T-cell (primary cell): ENCODE data around the gene PPP2R2B. TPM values are rescaled to one million over a fixed set of nuclear protein-coding genes. Genes with fewer than 3 reads are reported as not detected.

Experiments
- ATAC-seq, 4 experiments: fragments of 200-7000 bp in 3 of 4; fragments of 150-1000 bp in 1 of 4; cut with Tn5 transposase; replicated peaks in 1 of 4; 1 replicate in 3 of 4; 2 replicates in 1 of 4; pipeline ENCODE4 v1.10.0; 2021; ENCODE audit warnings: moderate library complexity in 3 of 4, mild to moderate bottlenecking in 2 of 4, moderate number of reproducible peaks in 1 of 4
- CTCF ChIA-PET, 2 donors: fragments of 300-600 bp; sonication (Branson Sonifier 250); formaldehyde crosslinking; loops; one replicate each; lab custom pipeline; 2022; ENCODE audit warnings: antibody characterized with exemption in 2 of 2; lab: Charles Lee
- POLR2A ChIA-PET, 2 donors: fragments of 300-600 bp; sonication (Branson Sonifier 250); formaldehyde crosslinking; loops; one replicate each; lab custom pipeline; 2022; ENCODE audit warnings: antibody characterized with exemption in 2 of 2; lab: Charles Lee
- DNase-seq, 35 experiments: peaks; one replicate each; pipeline versions ENCODE4 v3.0.0 to v3.0.0-alpha.2; 2013 to 2023
- H3K27ac ChIP-seq: one replicate; pipeline ENCODE4 v1.5.1; 2013; ENCODE audit warnings: low read length
- H3K27me3 ChIP-seq, 2 experiments: replicated peaks in 1 of 2; 1 replicate in 1 of 2; 2 replicates in 1 of 2; pipeline versions ENCODE4 v1.6.1 to v1.7.0; 2013; ENCODE audit warnings: low read length in 1 of 2, mixed read lengths in 1 of 2; ENCODE audit not compliant: control insufficient read depth in 2 of 2, insufficient read depth in 2 of 2; ENCODE audit errors: extremely low read depth in 1 of 2
- H3K36me3 ChIP-seq, 2 donors: 1 replicate in 1 of 2; 2 replicates in 1 of 2; pipeline versions ENCODE4 v1.6.1 to v1.7.0; 2013; ENCODE audit warnings: low read length in 1 of 2; ENCODE audit not compliant: control insufficient read depth in 2 of 2, insufficient read depth in 1 of 2; ENCODE audit errors: extremely low read depth in 1 of 2
- H3K4me1 ChIP-seq, 2 experiments: 1 replicate in 1 of 2; 2 replicates in 1 of 2; pipeline versions ENCODE4 v1.6.1 to v1.7.0; 2013; ENCODE audit warnings: low read length in 2 of 2, mixed read lengths in 1 of 2; ENCODE audit not compliant: insufficient read depth in 2 of 2, control insufficient read depth in 1 of 2; ENCODE audit errors: extremely low read depth in 1 of 2
- H3K4me3 ChIP-seq, 2 donors: 1 replicate in 1 of 2; 2 replicates in 1 of 2; pipeline versions ENCODE4 v1.5.1 to v1.7.0; 2013; ENCODE audit warnings: mild to moderate bottlenecking in 2 of 2, low read length in 1 of 2, moderate library complexity in 1 of 2; ENCODE audit not compliant: control insufficient read depth in 1 of 2; ENCODE audit errors: extremely low read depth in 1 of 2
- H3K9me3 ChIP-seq: 2 replicates; pipeline ENCODE4 v1.7.0; 2013
- H3K27ac Mint-ChIP-seq, 2 donors: one replicate each; pipeline ENCODE4 v1.8.0; 2020 to 2021; ENCODE audit warnings: mild to moderate bottlenecking in 2 of 2, mixed read lengths in 2 of 2
- H3K27me3 Mint-ChIP-seq, 2 donors: one replicate each; pipeline ENCODE4 v1.8.0; 2021 to 2022; ENCODE audit warnings: mixed read lengths in 2 of 2
- H3K36me3 Mint-ChIP-seq: one replicate; pipeline ENCODE4 v1.8.0; 2021; ENCODE audit warnings: mixed read lengths
- H3K4me1 Mint-ChIP-seq, 3 donors: one replicate each; pipeline ENCODE4 v1.8.0; 2020 to 2022; ENCODE audit warnings: mixed read lengths in 3 of 3, mild to moderate bottlenecking in 1 of 3
- H3K4me3 Mint-ChIP-seq, 3 donors: one replicate each; pipeline ENCODE4 v1.8.0; 2020 to 2022; ENCODE audit warnings: mild to moderate bottlenecking in 3 of 3, mixed read lengths in 3 of 3, moderate library complexity in 3 of 3
- H3K9me3 Mint-ChIP-seq, 3 donors: one replicate each; pipeline ENCODE4 v1.8.0; 2020 to 2022; ENCODE audit warnings: mixed read lengths in 3 of 3
- WGBS: methylation state at CpG from one replicate; pipeline ENCODE4 v1.1.5; 2013; ENCODE audit warnings: missing lambda C conversion rate; ENCODE audit not compliant: insufficient coverage; 5-methylcytosine and 5-hydroxymethylcytosine counted together
- total RNA-seq, 35 experiments: library from RNA in 6 of 35; stranded (reverse) in 6 of 35; fragments of 120-200 nt in 1 of 35; gene quantifications; one replicate each; pipeline versions ENCODE4 v1.2.1 to v1.2.4 and lab custom pipeline; 2013 to 2026

The PPP2R2B gene
- total RNA-seq, 5 donors from 2014 or later (not counting 1 experiment from before 2014, with no cell fraction given), result 1.5 to 10.6 (median 4.8) TPM

GRCh38 chr5:146656703-146657102 lies 221.9 kb downstream of the PPP2R2B start:
- ChIA-PET CTCF (interaction anchor here in 1 of 2 donors (1.1 kb wide), 1 partner anchor 532 kb away, joined by 4 read pairs; no protein-coding TSS in a partner anchor), POLR2A (no interaction called here)
- Histone ChIP-seq H3K4me1 (no peaks in the 10 kb centered on the region), H3K27ac (no peak overlapping the region), H3K36me3 (no peaks in the 10 kb centered on the region), H3K4me3 (no peak overlapping the region), H3K9me3 (no peaks in the 10 kb centered on the region), H3K27me3 (no peaks in the 10 kb centered on the region)
- no peaks in the 10 kb centered on the region for H3K4me1 Mint-ChIP-seq
- H3K9me3 Mint-ChIP-seq, result no peaks in the 10 kb centered on the region
- ATAC-seq (no peak), DNase-seq (no peak)
- H3K27me3 Mint-ChIP-seq, result no peaks in the 10 kb centered on the region
- H3K36me3 Mint-ChIP-seq, result no peaks in the 10 kb centered on the region
- no peak overlapping the region for H3K4me3 Mint-ChIP-seq
- 92% methylated on average over 4 of the region's 7 CpGs for WGBS
- no peak overlapping the region for H3K27ac Mint-ChIP-seq

- H3K4me1 ChIP-seq, result no peaks in the 10 kb centered on the region
- Mint-ChIP-seq H3K9me3 (no peaks in the 10 kb centered on the region), H3K27ac (no peak overlapping the region), H3K36me3 (peaks cover 6% of the 10 kb centered on the region), H3K27me3 (no peaks in the 10 kb centered on the region), H3K4me1 (no peaks in the 10 kb centered on the region), H3K4me3 (no peak overlapping the region)
- H3K36me3 ChIP-seq, result peaks cover 0 to 3% of the 10 kb centered on the region in 2 donors
- no peaks in the 10 kb centered on the region for H3K27me3 ChIP-seq
- H3K4me3 ChIP-seq, result no peak overlapping the region
- 83% methylated on average over 4 of the region's 7 CpGs for WGBS
- ATAC-seq (no peak), DNase-seq (no peak)
- ChIA-PET POLR2A (no interaction called here), CTCF (interaction anchor here in 1 of 2 donors (0.5 kb wide), 1 partner anchor 9 kb away, joined by 6 read pairs; no protein-coding TSS in a partner anchor)
- no peaks in the 10 kb centered on the region for H3K9me3 ChIP-seq
- H3K27ac ChIP-seq, result no peak overlapping the region
Measured at GRCh38 chr5:146653560-146653959, 225.0 kb downstream of the PPP2R2B start.

GRCh38 chr5:146652547-146652946 lies 226.0 kb downstream of the PPP2R2B start:
- WGBS, result 94% methylated on average over 1 of the region's 1 CpG
- no peak overlapping the region for H3K4me3 ChIP-seq
- Mint-ChIP-seq H3K9me3 (no peaks in the 10 kb centered on the region), H3K27me3 (no peaks in the 10 kb centered on the region), H3K36me3 (peaks cover 7% of the 10 kb centered on the region), H3K4me1 (no peaks in the 10 kb centered on the region), H3K27ac (no peak overlapping the region), H3K4me3 (no peak overlapping the region)
- CTCF ChIA-PET, result no interaction called here
- ATAC-seq, result no peak
- no peak for DNase-seq
- POLR2A ChIA-PET, result no interaction called here
- H3K27me3 ChIP-seq, result no peaks in the 10 kb centered on the region
- no peak overlapping the region for H3K27ac ChIP-seq
- H3K4me1 ChIP-seq, result no peaks in the 10 kb centered on the region
- peaks cover 0 to 3% of the 10 kb centered on the region in 2 donors for H3K36me3 ChIP-seq
- no peaks in the 10 kb centered on the region for H3K9me3 ChIP-seq

- H3K9me3 ChIP-seq, result no peaks in the 10 kb centered on the region
- no peaks in the 10 kb centered on the region for H3K27me3 Mint-ChIP-seq
- ATAC-seq (no peak), DNase-seq (no peak)
- no peaks in the 10 kb centered on the region for H3K9me3 Mint-ChIP-seq
- POLR2A ChIA-PET, result no interaction called here
- no peak overlapping the region for H3K4me3 Mint-ChIP-seq
- no peak overlapping the region for H3K27ac ChIP-seq
- H3K4me3 ChIP-seq, result no peak overlapping the region
- H3K4me1 Mint-ChIP-seq, result no peaks in the 10 kb centered on the region
- no peaks in the 10 kb centered on the region for H3K4me1 ChIP-seq
- H3K27me3 ChIP-seq, result no peaks in the 10 kb centered on the region
- 83% methylated on average over 3 of the region's 3 CpGs for WGBS
- peaks cover 0 to 3% of the 10 kb centered on the region in 2 donors for H3K36me3 ChIP-seq
- peaks cover 7% of the 10 kb centered on the region for H3K36me3 Mint-ChIP-seq
- CTCF ChIA-PET, result no interaction called here
- no peak overlapping the region for H3K27ac Mint-ChIP-seq
Measured at GRCh38 chr5:146647656-146648199, 230.8 kb downstream of the PPP2R2B start.

GRCh38 chr5:146646441-146646840 lies 232.1 kb downstream of the PPP2R2B start:
- Histone ChIP-seq H3K27ac (no peak overlapping the region), H3K27me3 (no peaks in the 10 kb centered on the region), H3K4me3 (no peak overlapping the region), H3K36me3 (peaks cover 0 to 3% of the 10 kb centered on the region in 2 donors), H3K4me1 (no peaks in the 10 kb centered on the region), H3K9me3 (no peaks in the 10 kb centered on the region)
- WGBS, result no CpG with 5 or more reads among the region's 1 CpG
- CTCF ChIA-PET, result interaction anchor here in 1 of 2 donors (1.0 kb wide), 1 partner anchor 319 kb away, joined by 3 read pairs; no protein-coding TSS in a partner anchor
- no peaks in the 10 kb centered on the region for H3K4me1 Mint-ChIP-seq
- no peak for DNase-seq
- H3K36me3 Mint-ChIP-seq, result peaks cover 7% of the 10 kb centered on the region
- peaks cover 0 to 4% of the 10 kb centered on the region in 2 donors for H3K27me3 Mint-ChIP-seq
- H3K9me3 Mint-ChIP-seq, result no peaks in the 10 kb centered on the region
- POLR2A ChIA-PET, result no interaction called here
- H3K27ac Mint-ChIP-seq, result no peak overlapping the region
- no peak for ATAC-seq
- no peak overlapping the region for H3K4me3 Mint-ChIP-seq

GRCh38 chr5:146645342-146645741 lies 233.2 kb downstream of the PPP2R2B start:
- Mint-ChIP-seq H3K27me3 (peaks cover 0 to 4% of the 10 kb centered on the region in 2 donors), H3K4me3 (no peak overlapping the region), H3K27ac (no peak overlapping the region), H3K36me3 (peaks cover 4% of the 10 kb centered on the region), H3K4me1 (no peaks in the 10 kb centered on the region), H3K9me3 (no peaks in the 10 kb centered on the region)
- H3K36me3 ChIP-seq, result peaks cover 0 to 2% of the 10 kb centered on the region in 2 donors
- ChIA-PET CTCF (no interaction called here), POLR2A (no interaction called here)
- H3K27ac ChIP-seq, result no peak overlapping the region
- DNase-seq (no peak), ATAC-seq (no peak)
- WGBS, result no CpG with 5 or more reads among the region's 1 CpG
- H3K27me3 ChIP-seq, result no peaks in the 10 kb centered on the region
- no peaks in the 10 kb centered on the region for H3K4me1 ChIP-seq
- H3K4me3 ChIP-seq, result no peak overlapping the region
- H3K9me3 ChIP-seq, result no peaks in the 10 kb centered on the region
